ENCODE results near the gene ALDH1A1. TPM values are rescaled to one million over a fixed set of nuclear protein-coding genes. Genes with fewer than 3 reads are reported as not detected.

Gene ALDH1A1
- total RNA-seq, 2 donors from 2014 or later: not detected

DNA sequence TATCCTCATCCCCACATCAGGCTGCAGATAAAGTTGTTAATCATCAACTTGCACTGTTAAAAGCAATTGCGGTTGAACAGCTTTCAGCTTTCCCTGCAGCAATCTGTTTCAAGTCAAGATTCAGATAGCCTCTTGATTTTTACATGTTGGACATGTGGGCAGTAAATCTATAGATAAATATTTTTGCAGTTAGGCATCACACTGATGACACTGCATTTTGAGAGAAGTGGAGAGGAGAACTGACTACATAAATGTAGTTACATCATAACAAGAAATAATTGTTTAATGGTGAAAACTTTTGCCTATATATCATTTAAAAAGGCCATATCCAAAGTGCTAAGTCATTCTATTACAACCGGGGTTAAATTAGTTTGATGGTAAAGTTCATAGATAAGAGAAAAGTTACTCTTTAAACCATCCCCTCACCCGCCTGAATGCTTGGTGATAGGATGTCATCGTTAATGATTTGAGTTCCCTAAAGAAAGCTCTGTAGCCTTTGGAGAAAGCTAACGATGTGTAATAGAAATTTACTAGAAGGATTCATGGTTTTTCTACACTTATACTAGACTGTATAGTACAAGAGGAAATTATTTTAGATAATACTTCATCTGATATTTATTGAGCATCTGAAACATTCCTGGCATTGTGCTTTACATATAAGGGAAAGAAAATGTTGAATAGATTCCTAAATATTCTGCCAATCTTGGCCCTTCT lies 30.8 kb upstream of the ALDH1A1 start:
- H3K4me1 Mint-ChIP-seq: no peaks in the 10 kb centered on the region
- no peak for ATAC-seq (replicated peaks)
- H3K27me3 Mint-ChIP-seq: peaks cover 4% of the 10 kb centered on the region
- H3K9me3 Mint-ChIP-seq: no peaks in the 10 kb centered on the region
- H3K4me3 Mint-ChIP-seq: no peak overlapping the region
- H3K27ac Mint-ChIP-seq: no peak overlapping the region
- H3K36me3 Mint-ChIP-seq (ENCODE audit: low read depth): no peaks in the 10 kb centered on the region

DNA sequence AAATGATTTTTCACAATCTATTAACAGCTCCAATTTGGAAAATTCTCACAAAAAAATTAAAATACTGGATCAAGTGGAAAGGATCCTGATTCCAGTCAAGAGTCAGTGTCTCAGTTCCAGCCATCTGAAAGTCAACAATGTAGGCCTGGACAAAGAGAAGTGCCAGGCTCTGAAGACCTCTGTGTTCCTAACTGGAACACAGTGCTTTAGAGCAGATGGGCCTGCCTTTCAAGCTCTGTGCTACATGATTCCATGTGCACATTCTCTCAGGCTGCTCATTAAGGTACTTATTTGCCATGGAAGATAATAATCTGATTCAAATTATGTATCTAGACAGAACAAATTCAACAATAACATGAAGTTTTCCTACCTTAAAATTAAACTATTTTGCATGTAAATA lies 30.2 kb upstream of the ALDH1A1 start:
- Mint-ChIP-seq H3K27ac (no peak overlapping the region), H3K4me1 (no peaks in the 10 kb centered on the region), H3K27me3 (peaks cover 7% of the 10 kb centered on the region), H3K4me3 (no peak overlapping the region), H3K36me3 (ENCODE audit: low read depth) (no peaks in the 10 kb centered on the region), H3K9me3 (no peaks in the 10 kb centered on the region)
- no peak for ATAC-seq (replicated peaks)

DNA sequence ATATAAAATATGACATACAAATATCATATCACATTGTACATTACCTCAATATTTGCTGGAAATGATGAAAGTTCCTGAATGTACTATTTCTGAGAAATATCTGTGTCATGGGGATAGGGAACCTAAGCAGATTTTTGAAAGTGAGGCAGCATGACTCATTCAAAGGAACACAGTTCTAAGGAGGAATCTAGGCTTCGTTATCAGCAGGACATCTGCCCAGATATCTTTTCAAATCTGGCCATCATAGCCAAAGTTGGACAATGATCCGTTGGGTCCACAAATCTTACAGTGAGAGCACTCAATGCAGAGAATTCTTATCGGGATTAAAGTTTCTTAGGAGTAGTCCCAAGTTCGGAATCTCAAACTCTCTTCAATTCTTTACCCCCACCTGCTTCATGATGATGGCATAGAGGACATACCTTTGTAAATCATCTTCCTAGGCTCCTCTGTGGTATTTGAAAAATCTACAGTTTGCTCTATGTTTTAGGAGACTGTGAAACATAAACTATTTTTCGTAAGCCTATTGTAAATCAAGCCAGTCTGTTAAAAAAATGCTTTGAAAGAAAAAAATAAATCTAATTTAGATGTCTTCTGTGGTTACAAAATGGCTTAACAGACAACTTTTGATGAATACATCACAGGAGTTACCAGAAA lies 29.4 kb upstream of the ALDH1A1 start:
- Mint-ChIP-seq H3K27me3 (peaks cover 8% of the 10 kb centered on the region), H3K27ac (no peak overlapping the region), H3K4me3 (no peak overlapping the region), H3K4me1 (no peaks in the 10 kb centered on the region), H3K9me3 (no peaks in the 10 kb centered on the region), H3K36me3 (ENCODE audit: low read depth) (no peaks in the 10 kb centered on the region)
- no peak for ATAC-seq (replicated peaks)

DNA sequence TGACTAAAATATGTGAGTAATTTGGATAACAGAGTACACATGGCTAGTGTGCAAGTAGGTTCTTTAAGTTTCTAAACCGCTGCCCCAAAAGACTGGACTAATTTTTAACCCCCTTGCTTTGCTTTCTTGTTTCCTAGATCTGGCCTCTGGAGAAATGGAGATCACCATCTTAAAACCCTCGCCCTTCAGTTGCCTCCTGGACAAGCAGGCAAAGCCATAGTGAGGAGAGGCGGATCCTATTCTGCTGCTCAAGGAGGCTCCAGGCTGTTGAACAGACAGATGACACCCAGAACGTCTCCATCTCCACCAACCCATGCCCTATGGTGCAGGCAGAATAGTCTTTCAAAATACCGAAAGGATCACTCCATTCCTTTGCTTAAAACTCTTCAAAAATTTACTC lies 28.6 kb upstream of the ALDH1A1 start:
- H3K27ac Mint-ChIP-seq: no peak overlapping the region
- no peaks in the 10 kb centered on the region for H3K36me3 Mint-ChIP-seq (ENCODE audit: low read depth)
- no peaks in the 10 kb centered on the region for H3K4me1 Mint-ChIP-seq
- no peak overlapping the region for H3K4me3 Mint-ChIP-seq
- peaks cover 8% of the 10 kb centered on the region for H3K27me3 Mint-ChIP-seq
- ATAC-seq (replicated peaks): no peak
- H3K9me3 Mint-ChIP-seq: no peaks in the 10 kb centered on the region

DNA sequence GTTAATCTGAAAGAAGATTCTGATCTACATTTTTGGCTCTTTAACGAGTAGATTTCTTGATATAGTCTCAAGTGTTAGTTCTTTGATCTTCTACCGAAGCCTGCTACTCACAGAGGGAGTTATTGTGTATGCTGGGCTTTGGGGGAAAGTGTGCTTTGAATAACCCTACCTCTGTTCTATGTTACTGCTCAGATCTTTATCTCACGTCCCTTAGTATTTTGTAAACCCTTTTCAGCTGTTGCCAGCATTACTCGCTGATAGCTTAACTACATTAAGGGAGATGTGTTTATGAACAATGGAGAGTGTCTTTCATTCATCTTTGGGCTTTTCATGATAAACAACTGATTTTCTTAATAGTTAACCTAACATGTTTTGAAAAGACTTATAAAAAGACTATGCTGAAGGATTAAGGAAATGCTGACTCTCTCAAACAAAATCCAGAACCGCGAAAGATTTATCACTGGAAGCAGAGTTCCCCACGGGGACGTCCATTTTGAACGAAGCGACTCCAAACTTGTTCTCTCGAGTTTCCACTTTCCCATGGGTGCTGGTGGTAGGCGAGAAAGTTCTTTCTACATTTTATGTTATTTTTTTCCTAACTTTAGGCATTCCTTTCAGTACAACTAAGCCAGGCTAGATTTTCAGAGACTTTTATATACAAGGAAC lies 27.9 kb upstream of the ALDH1A1 start:
- H3K27me3 Mint-ChIP-seq: peaks cover 14% of the 10 kb centered on the region
- H3K4me1 Mint-ChIP-seq: no peaks in the 10 kb centered on the region
- H3K9me3 Mint-ChIP-seq: no peaks in the 10 kb centered on the region
- H3K4me3 Mint-ChIP-seq: no peak overlapping the region
- no peak for ATAC-seq (replicated peaks)
- H3K36me3 Mint-ChIP-seq (ENCODE audit: low read depth): no peaks in the 10 kb centered on the region
- no peak overlapping the region for H3K27ac Mint-ChIP-seq

DNA sequence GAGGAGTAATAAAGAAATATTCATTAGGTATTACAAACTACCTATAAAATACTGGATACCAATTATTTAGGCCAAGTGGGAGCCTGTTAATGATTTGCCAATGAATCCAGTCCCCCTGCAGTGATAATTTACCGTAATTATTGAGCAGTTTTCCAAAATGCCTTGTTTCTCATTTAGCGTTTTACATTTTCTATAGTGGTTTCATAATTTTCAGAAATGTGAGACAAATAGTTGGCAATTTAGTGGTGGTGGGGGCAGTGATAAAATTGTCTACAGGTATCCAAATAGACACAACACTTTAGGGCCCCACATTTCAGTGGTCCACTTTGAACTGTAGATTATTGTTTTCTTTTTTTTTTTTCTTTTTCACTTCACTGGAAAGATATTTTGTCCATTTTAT lies 27.3 kb upstream of the ALDH1A1 start:
- Mint-ChIP-seq H3K4me1 (no peaks in the 10 kb centered on the region), H3K36me3 (ENCODE audit: low read depth) (no peaks in the 10 kb centered on the region), H3K9me3 (no peaks in the 10 kb centered on the region), H3K4me3 (no peak overlapping the region), H3K27me3 (peaks cover 14% of the 10 kb centered on the region), H3K27ac (no peak overlapping the region)
- ATAC-seq (replicated peaks): no peak

DNA sequence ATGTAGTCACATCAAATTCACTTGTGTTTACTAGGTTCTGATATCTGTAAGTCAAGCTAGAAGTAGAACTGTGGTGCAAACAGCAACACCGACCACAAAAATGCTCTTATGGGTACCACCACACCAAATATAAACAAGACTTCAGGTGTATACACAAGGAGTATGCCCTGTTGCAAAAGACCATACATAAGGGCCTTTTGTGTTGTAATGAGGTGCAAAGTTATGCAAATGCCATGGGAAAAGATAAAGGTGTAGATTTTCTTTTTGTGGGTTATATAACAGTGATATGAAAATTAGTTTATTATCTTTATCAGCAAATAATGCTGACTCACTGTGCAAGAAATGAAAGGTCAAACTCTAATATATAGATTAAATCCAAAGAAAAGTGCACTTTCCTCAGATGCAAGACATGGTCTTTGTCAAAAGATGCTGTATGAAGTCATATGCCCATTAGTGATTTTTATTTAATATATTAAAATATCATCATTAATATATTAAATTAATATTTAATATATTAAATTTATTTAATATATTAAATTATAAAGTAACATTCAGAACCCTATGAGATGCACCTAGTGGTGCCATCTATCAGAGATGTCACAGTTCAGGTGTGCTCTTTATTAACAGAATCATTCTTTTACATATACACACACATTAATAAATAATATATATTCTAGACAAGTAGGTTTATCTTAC lies 26.7 kb upstream of the ALDH1A1 start:
- H3K4me3 Mint-ChIP-seq: no peak overlapping the region
- H3K36me3 Mint-ChIP-seq (ENCODE audit: low read depth): no peaks in the 10 kb centered on the region
- H3K27me3 Mint-ChIP-seq: peaks cover 20% of the 10 kb centered on the region
- H3K4me1 Mint-ChIP-seq: no peaks in the 10 kb centered on the region
- no peaks in the 10 kb centered on the region for H3K9me3 Mint-ChIP-seq
- ATAC-seq (replicated peaks): no peak
- no peak overlapping the region for H3K27ac Mint-ChIP-seq

DNA sequence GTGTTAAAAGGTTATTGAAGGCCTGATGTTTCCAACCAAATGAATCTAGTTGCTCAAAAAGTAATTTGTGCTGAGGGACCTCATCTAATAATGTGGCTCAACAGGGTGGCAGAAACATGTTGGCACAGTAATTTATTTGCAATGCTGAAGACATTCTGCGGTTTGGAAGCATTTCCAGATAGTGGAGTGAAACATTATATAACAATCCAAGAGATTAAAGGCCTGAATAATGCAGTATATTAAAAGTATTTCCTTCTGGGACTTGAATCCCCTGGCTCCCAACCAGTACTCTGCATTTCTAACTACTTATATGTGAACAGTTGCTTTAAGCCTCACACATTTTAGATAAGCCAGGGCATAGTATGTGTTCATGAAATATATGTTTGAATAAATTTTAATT lies 25.9 kb upstream of the ALDH1A1 start:
- Mint-ChIP-seq H3K4me1 (no peaks in the 10 kb centered on the region), H3K4me3 (no peak overlapping the region), H3K36me3 (ENCODE audit: low read depth) (no peaks in the 10 kb centered on the region), H3K27me3 (peaks cover 25% of the 10 kb centered on the region), H3K9me3 (no peaks in the 10 kb centered on the region), H3K27ac (no peak overlapping the region)
- no peak for ATAC-seq (replicated peaks)

DNA sequence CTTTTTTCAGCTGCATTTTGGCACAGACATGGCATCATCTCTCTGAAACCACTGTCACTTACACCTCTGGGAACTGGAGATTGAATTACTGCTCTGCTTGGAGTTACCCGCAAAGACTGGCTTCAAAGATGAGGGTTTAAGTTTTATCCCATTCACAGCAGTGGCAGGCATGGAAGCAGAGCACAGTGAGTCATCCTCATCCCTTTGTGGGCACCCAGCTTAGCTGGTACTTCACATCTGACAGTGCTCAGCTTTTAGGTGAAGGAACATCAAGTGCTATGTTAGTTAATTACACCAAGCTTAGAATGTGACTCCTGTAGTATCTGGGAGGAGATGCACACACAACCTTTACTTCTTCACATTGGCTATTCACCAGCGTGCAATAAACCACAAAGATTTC lies 24.8 kb upstream of the ALDH1A1 start:
- Mint-ChIP-seq H3K27ac (no peak overlapping the region), H3K9me3 (no peaks in the 10 kb centered on the region), H3K36me3 (ENCODE audit: low read depth) (no peaks in the 10 kb centered on the region), H3K4me1 (no peaks in the 10 kb centered on the region), H3K27me3 (peaks cover 29% of the 10 kb centered on the region), H3K4me3 (no peak overlapping the region)
- ATAC-seq (replicated peaks): no peak

DNA sequence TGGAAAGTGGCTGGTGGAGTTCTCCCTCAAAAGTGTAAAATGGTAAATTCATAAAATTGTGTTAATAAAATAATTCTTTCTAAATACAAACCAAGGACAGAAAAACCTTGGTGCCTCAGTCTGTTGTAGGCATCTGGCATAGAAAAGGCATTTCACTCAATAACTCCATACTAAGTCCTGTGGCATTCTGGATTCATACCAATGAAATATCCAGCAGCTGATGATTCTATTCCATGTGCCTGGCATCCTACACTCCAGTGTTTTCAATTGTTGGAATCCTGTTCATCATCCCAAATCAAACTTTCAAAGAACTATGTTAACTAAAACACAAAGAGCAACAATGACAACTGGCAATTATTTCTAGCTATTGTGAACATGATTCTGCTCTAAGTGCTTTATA lies 21.6 kb upstream of the ALDH1A1 start:
- Mint-ChIP-seq H3K4me1 (no peaks in the 10 kb centered on the region), H3K4me3 (no peak overlapping the region), H3K36me3 (ENCODE audit: low read depth) (no peaks in the 10 kb centered on the region), H3K27me3 (peaks cover 29% of the 10 kb centered on the region), H3K27ac (no peak overlapping the region), H3K9me3 (no peaks in the 10 kb centered on the region)
- no peak for ATAC-seq (replicated peaks)

DNA sequence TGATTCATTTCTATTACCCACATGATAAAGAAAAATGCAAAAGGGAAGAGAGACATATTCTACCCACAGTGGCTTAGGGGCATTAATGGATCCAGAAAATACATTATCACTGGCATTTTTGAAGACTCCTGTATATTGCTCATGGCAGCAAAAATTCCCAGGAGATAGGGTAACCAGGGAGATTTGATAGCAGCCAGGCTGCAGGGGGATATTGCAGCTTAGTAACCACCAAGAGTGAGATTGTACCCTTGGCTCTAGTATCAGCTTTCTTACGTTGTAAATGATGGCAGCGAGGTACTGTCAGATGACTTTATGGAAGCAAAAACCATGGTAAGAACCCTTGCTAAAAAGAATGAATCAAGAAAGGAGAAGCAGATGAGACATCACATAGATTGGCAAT lies 19.8 kb upstream of the ALDH1A1 start:
- ATAC-seq (replicated peaks): no peak
- no peaks in the 10 kb centered on the region for H3K4me1 Mint-ChIP-seq
- no peaks in the 10 kb centered on the region for H3K36me3 Mint-ChIP-seq (ENCODE audit: low read depth)
- H3K27ac Mint-ChIP-seq: no peak overlapping the region
- no peaks in the 10 kb centered on the region for H3K9me3 Mint-ChIP-seq
- peaks cover 29% of the 10 kb centered on the region for H3K27me3 Mint-ChIP-seq
- H3K4me3 Mint-ChIP-seq: no peak overlapping the region

DNA sequence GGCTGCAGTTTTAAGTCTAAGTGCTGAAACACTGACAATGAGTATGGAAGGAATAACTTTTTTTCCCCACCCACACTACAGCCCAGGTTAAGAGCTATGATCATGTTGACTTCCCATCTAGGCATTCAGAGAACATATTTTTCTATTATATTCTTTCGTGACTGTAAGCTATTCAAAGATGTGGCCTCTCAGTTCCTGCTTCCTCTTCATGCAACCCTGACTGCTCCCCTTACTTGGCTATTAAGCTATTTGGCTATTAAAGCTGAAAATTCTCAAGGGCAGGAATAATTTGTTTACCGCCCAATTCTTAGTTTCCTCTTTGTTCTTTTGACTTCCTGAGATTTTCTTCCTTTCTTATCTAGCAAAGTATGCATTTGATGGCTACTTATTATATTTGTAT lies 18.6 kb upstream of the ALDH1A1 start:
- Mint-ChIP-seq H3K36me3 (ENCODE audit: low read depth) (no peaks in the 10 kb centered on the region), H3K4me1 (no peaks in the 10 kb centered on the region)

DNA sequence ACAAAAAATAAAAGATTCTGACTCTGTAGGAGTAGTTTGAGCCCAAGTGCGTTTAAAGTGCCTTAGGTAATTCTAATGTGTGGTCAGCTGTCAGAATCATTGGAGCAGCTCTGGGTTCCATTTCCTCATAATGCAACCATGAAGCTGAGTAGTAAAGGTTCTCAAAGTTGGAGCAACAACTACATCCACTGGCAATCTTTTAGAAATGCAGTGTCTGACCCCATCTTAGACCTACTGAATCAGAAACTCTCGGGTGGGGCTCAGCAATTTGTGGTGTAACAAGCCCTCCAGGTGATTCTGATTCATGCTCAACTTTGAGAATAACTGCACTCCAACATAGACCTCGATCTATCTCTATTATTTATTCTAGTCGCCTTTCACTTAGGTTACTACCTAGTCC lies 7.6 kb upstream of the ALDH1A1 start:
- no peak overlapping the region for H3K4me3 Mint-ChIP-seq
- H3K27me3 Mint-ChIP-seq: peaks cover 7% of the 10 kb centered on the region
- ATAC-seq (replicated peaks): no peak
- H3K27ac Mint-ChIP-seq: no peak overlapping the region
- H3K36me3 Mint-ChIP-seq (ENCODE audit: low read depth): no peaks in the 10 kb centered on the region
- peaks cover 12% of the 10 kb centered on the region for H3K9me3 Mint-ChIP-seq
- no peaks in the 10 kb centered on the region for H3K4me1 Mint-ChIP-seq

More for the DNA sequence above, 18.6 kb upstream of the ALDH1A1 start:
- Mint-ChIP-seq H3K9me3 (no peaks in the 10 kb centered on the region), H3K27me3 (peaks cover 29% of the 10 kb centered on the region), H3K4me3 (no peak overlapping the region), H3K27ac (no peak overlapping the region)
- no peak for ATAC-seq (replicated peaks)

DNA sequence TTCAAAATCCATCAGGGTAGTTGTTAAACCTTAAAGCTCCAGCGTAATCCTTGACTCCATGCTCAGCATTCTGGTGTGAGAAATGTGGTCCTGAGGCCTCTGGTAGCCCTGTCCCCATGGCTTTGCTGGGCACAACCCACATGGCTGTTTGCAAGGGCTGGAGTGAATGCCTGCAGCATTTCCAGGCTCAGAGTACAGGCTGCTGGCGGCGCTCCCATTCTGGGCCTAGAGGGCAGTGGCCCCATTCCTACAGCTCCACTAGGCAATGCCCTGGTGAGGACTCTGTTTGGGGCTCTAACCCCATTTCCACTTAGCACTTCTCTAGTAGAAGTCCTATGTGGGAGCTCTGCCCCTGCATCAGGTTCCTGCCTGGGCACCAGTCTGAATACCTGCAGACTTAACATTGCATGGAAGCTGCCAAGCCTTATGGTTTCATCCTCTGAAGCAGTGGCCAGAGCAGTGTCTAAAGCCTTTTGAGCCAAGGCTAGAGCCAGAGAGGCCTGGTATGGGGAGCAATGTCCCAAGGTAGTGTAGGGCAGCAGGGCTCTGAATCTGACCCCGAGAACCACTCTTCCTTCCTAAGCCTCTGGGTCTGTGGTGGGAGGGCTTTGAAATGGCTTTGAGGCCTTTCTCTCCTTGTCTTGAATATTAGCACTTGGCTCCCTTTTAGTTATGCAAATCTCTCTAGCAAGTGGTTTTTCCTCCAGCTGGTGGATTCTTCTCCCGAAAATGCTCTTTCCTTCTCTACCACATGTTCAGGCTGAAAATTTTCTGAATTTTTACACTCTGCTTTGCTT lies 5.8 kb upstream of the ALDH1A1 start:
- no peak overlapping the region for H3K4me3 Mint-ChIP-seq
- H3K27ac Mint-ChIP-seq: no peak overlapping the region
- no peaks in the 10 kb centered on the region for H3K36me3 Mint-ChIP-seq (ENCODE audit: low read depth)
- H3K9me3 Mint-ChIP-seq: peaks cover 12% of the 10 kb centered on the region
- no peak for ATAC-seq (replicated peaks)
- H3K27me3 Mint-ChIP-seq: peaks cover 12% of the 10 kb centered on the region
- H3K4me1 Mint-ChIP-seq: no peaks in the 10 kb centered on the region
